PC-3 (cell line): ENCODE results near the gene TEX2. TPM values are rescaled to one million over a fixed set of nuclear protein-coding genes. Genes with fewer than 3 reads are reported as not detected.

ENCODE experiments used
- ATAC-seq: fragments of 200-7000 bp; cut with Tn5 transposase; 2 replicates; pipeline ENCODE4 v1.9.1; 2020; ENCODE audit warnings: mild to moderate bottlenecking, moderate library complexity
- BruUV-seq: library from RNA; stranded (reverse); fragments of 400-500 nt; replicated peaks from 2 replicates; lab custom pipeline; 2021; lab: Mats Ljungman, UMichigan
- CTCF ChIA-PET: fragments of 300-600 bp; sonication (Branson Sonifier 250); formaldehyde crosslinking; loops from one replicate; lab custom pipeline; 2022; ENCODE audit warnings: antibody characterized with exemption; lab: Charles Lee
- POLR2A ChIA-PET: fragments of 300-600 bp; sonication (Branson Sonifier 250); formaldehyde crosslinking; loops from one replicate; lab custom pipeline; 2022; ENCODE audit warnings: antibody characterized with exemption; ENCODE audit not compliant: unreplicated experiment; lab: Charles Lee
- DNase-seq: peaks from one replicate; pipeline ENCODE4 v3.0.0-alpha.2; 2015
- H2AFZ ChIP-seq: fragments of 300-600 bp; sonication (generic); 2 replicates; pipeline ENCODE4 v1.6.0; 2016; ENCODE audit warnings: antibody characterized with exemption, low read length
- H3F3A ChIP-seq: fragments of 300-600 bp; sonication (generic); one replicate; pipeline ENCODE4 v1.6.0; 2017; ENCODE audit warnings: antibody characterized with exemption, low read length, control low read depth, mild to moderate bottlenecking; ENCODE audit not compliant: unreplicated experiment
- H3K27ac ChIP-seq: fragments of 300-600 bp; sonication (generic); 2 replicates; pipeline ENCODE4 v1.5.1; 2016; ENCODE audit warnings: mild to moderate bottlenecking, low read length
- H3K27me3 ChIP-seq: fragments of 300-600 bp; sonication (generic); 2 replicates; pipeline ENCODE4 v1.6.1; 2016; ENCODE audit warnings: low read length, mixed read lengths
- H3K36me3 ChIP-seq: fragments of 300-600 bp; sonication (generic); 2 replicates; pipeline ENCODE4 v1.6.1; 2016; ENCODE audit warnings: low read depth, mixed run types, low read length, mixed read lengths
- H3K4me1 ChIP-seq: fragments of 300-600 bp; sonication (generic); 2 replicates; pipeline ENCODE4 v1.5.1; 2016; ENCODE audit warnings: low read length; ENCODE audit not compliant: insufficient read depth
- H3K4me2 ChIP-seq: fragments of 300-600 bp; sonication (generic); 2 replicates; pipeline ENCODE4 v1.6.0; 2016; ENCODE audit warnings: low read length
- H3K4me3 ChIP-seq: fragments of 300-600 bp; sonication (generic); 2 replicates; pipeline ENCODE4 v1.5.1; 2016; ENCODE audit warnings: mild to moderate bottlenecking, low read length, mixed read lengths
- H3K79me2 ChIP-seq: fragments of 300-600 bp; sonication (generic); 2 replicates; pipeline ENCODE4 v1.6.1; 2017; ENCODE audit warnings: low read length, mixed read lengths
- H3K9ac ChIP-seq: fragments of 300-600 bp; sonication (generic); 2 replicates; pipeline ENCODE4 v1.6.0; 2016; ENCODE audit warnings: mild to moderate bottlenecking, low read length
- H3K9me2 ChIP-seq: fragments of 300-600 bp; sonication (generic); replicated peaks from 2 replicates; pipeline ENCODE4 v1.6.1; 2016; ENCODE audit warnings: mixed run types, low read length, mixed read lengths
- H3K9me3 ChIP-seq: fragments of 300-600 bp; sonication (generic); 2 replicates; pipeline ENCODE4 v1.6.1; 2016; ENCODE audit warnings: low read length, mixed read lengths
- H4K20me1 ChIP-seq: fragments of 300-600 bp; sonication (generic); 2 replicates; pipeline ENCODE4 v1.6.1; 2016; ENCODE audit warnings: low read length, mixed read lengths
- CTCF ChIP-seq: fragments of 300-600 bp; sonication (generic); conservative IDR thresholded peaks from 2 replicates; pipeline ENCODE4 v1.5.1; 2017; ENCODE audit warnings: antibody characterized with exemption, low read depth, mild to moderate bottlenecking, low read length
- EZH2 ChIP-seq: fragments of 300-600 bp; sonication (generic); IDR thresholded peaks from one replicate; pipeline ENCODE4 v1.6.1; 2017; ENCODE audit warnings: antibody characterized with exemption, mild to moderate bottlenecking, low read length; ENCODE audit not compliant: unreplicated experiment
- EZH2phosphoT487 ChIP-seq: fragments of 300-600 bp; sonication (generic); IDR thresholded peaks from 2 replicates; pipeline ENCODE4 v1.6.1; 2018; ENCODE audit warnings: mild to moderate bottlenecking, antibody characterized with exemption, low read length, borderline replicate concordance
- intact Hi-C: fragments of 100-400 bp; cut with micrococcal nuclease; formaldehyde crosslinking; loops from 2 replicates; pipeline ENCODE4 v1.9.0; 2023
- total RNA-seq: library from RNA; depleted of rRNA; stranded (reverse); fragments of >200 nt; gene quantifications from 2 replicates; pipeline ENCODE4 v1.2.3, GENCODE V29; 2014

Gene TEX2
- total RNA-seq, 1 experiment from 2014 or later = 44.2 TPM

DNA sequence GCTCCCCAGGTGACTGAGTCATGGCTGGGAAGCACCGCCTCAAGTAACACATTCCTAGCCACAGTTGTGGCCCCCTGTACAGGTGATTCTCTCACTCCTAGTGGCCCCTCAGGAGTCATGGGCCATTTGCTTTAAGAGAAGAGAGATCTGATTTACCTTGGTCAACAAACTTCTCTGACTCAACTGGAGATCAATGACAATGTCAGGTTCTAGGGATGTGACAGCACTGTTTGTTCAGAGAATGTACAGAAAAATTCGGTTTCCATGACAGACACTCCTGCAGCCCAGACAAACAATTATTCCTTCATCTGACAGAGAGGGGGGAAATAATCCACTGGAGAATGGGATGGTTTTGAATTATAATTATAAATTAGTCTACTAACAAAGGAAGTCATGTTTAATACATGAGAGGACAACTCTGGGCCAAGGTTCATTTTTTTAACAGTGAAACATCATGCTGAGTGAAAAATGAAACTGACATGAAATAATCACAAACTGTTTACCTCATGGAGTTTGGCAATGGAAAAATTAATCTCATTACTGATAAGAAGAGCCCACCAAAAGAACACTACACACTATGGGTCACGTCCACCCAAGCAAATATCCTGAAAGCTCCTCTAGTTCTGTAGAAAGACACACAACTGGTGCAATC is 142.8 kb downstream of the TEX2 start:
- TF ChIP-seq EZH2 (no peak), EZH2phosphoT487 (no peak), CTCF (no peak)
- H3K27ac ChIP-seq = no peak overlapping the region
- H3K4me2 ChIP-seq = no peak overlapping the region
- H3K9me2 ChIP-seq = no peaks in the 10 kb centered on the region; the same call in 1 of the 2 replicates
- H3K4me1 ChIP-seq = peaks cover 35% of the 10 kb centered on the region
- H3K27me3 ChIP-seq = no peaks in the 10 kb centered on the region
- no peak overlapping the region for H2AFZ ChIP-seq
- peaks cover 14% of the 10 kb centered on the region; the same call in 1 of the 2 replicates for H4K20me1 ChIP-seq
- no peak overlapping the region for H3K9ac ChIP-seq
- DNase-seq (peak; percentile 75), ATAC-seq (peak; percentile 62)
- no peaks in the 10 kb centered on the region for H3K9me3 ChIP-seq
- H3K36me3 ChIP-seq = no peaks in the 10 kb centered on the region
- H3F3A ChIP-seq = peaks cover 7% of the 10 kb centered on the region
- no TSS peak for BruUV-seq
- peaks cover 60% of the 10 kb centered on the region for H3K79me2 ChIP-seq
- POLR2A ChIA-PET = no interaction called here
- no peak overlapping the region for H3K4me3 ChIP-seq
- intact Hi-C loops = no loop called here
- CTCF ChIA-PET = no interaction called here

GRCh38 chr17:64117981-64118979 is 144.8 kb downstream of the TEX2 start:
- BruUV-seq = no TSS peak

More at GRCh38 chr17:64117981-64118979, 144.8 kb downstream of the TEX2 start:
- H3K9ac ChIP-seq = no peak overlapping the region
- H3K4me3 ChIP-seq = no peak overlapping the region
- H2AFZ ChIP-seq = no peak overlapping the region
- no peak for DNase-seq
- no peaks in the 10 kb centered on the region for H3K27me3 ChIP-seq
- ATAC-seq = peak; percentile 13; the same call in 1 of the 2 replicates
- no peaks in the 10 kb centered on the region; the same call in 1 of the 2 replicates for H3K9me2 ChIP-seq
- intact Hi-C loops = no loop called here
- H3K4me1 ChIP-seq = peaks cover 42% of the 10 kb centered on the region
- H3K36me3 ChIP-seq = no peaks in the 10 kb centered on the region
- POLR2A ChIA-PET = no interaction called here
- H3K9me3 ChIP-seq = no peaks in the 10 kb centered on the region
- peaks cover 54% of the 10 kb centered on the region for H3K79me2 ChIP-seq
- H3F3A ChIP-seq = peaks cover 7% of the 10 kb centered on the region
- H4K20me1 ChIP-seq = no peaks in the 10 kb centered on the region
- H3K4me2 ChIP-seq = no peak overlapping the region
- TF ChIP-seq CTCF (no peak), EZH2 (no peak), EZH2phosphoT487 (no peak)
- H3K27ac ChIP-seq = no peak overlapping the region
- CTCF ChIA-PET = no interaction called here
